GM13977 (cell line): Measurements from ENCODE around the gene DNTT.
"Not testable (repeated sequence)": the region's sequence is repeated elsewhere in the genome, so short reads cannot be mapped to it uniquely, and the experiment has no call there.

Experiments
- DNase-seq: peaks from one replicate; pipeline ENCODE4 v3.0.0; 2012; ENCODE audit warnings: low spot score
- CTCF ChIP-seq: IDR thresholded peaks from 2 replicates; pipeline ENCODE4 v1.5.1; 2012; ENCODE audit warnings: mild to moderate bottlenecking, control low read depth; ENCODE audit not compliant: insufficient read depth; ENCODE audit errors: extremely low read depth, missing control alignments
- in situ Hi-C: fragments of 300-500 bp; cut with MboI; formaldehyde crosslinking; loops from one replicate; pipeline ENCODE4 v1.12.0; 2022; ENCODE audit warnings: low sequenced_read_pairs, low pct_unique_long_range_greater_than_20kb, mixed read lengths, inconsistent platforms; ENCODE audit not compliant: unreplicated experiment

DNTT gene

GRCh38 chr10:96299383-96299782, 4.9 kb upstream of the DNTT start:
- in situ Hi-C loops, result loop anchor here (5.0 kb wide), 1 partner anchor 82 kb away; no protein-coding TSS in a partner anchor
- TF ChIP-seq CTCF, result no peak
- no peak for DNase-seq

- in situ Hi-C loops, result no loop called here
- no peak for TF ChIP-seq CTCF
- DNase-seq, result no peak
Observed at GRCh38 chr10:96301616-96302015, 2.6 kb upstream of the DNTT start.

GRCh38 chr10:96305019-96305418, 785 bp downstream of the DNTT start:
- no peak for TF ChIP-seq CTCF
- in situ Hi-C loops, result no loop called here
- DNase-seq, result no peak

GRCh38 chr10:96306516-96306915, 2.3 kb downstream of the DNTT start:
- in situ Hi-C loops, result no loop called here
- no peak for TF ChIP-seq CTCF
- DNase-seq, result no peak

- in situ Hi-C loops, DNase-seq: not testable (repeated sequence)
Observed at GRCh38 chr10:96308854-96309253, 4.6 kb downstream of the DNTT start.

GRCh38 chr10:96309628-96310320, 5.5 kb downstream of the DNTT start:
- no peak for DNase-seq
- in situ Hi-C loops, result no loop called here
- no peak for TF ChIP-seq CTCF

GRCh38 chr10:96310321-96310669, 6.1 kb downstream of the DNTT start:
- in situ Hi-C loops, result no loop called here
- TF ChIP-seq CTCF, result no peak
- no peak for DNase-seq
